Smooth muscle cell (in vitro differentiated cells): ENCODE measurements around the gene TANC1. TPM values are rescaled to one million over a fixed set of nuclear protein-coding genes. Genes with fewer than 3 reads are reported as not detected.

Experiments
- DNase-seq: peaks from one replicate; lab custom pipeline; 2025; ENCODE audit not compliant: unreplicated experiment; lab: John Stamatoyannopoulos, UW
- H2AFZ ChIP-seq: fragments of 200-600 bp; sonication (generic); 2 replicates; pipeline ENCODE4 v1.6.0; 2016; ENCODE audit warnings: antibody characterized with exemption, low read depth, mild to moderate bottlenecking
- H3F3A ChIP-seq: fragments of 200-600 bp; sonication (generic); 2 replicates; pipeline ENCODE4 v1.6.0; 2017; ENCODE audit warnings: antibody characterized with exemption, low read depth
- H3K27ac ChIP-seq: fragments of 200-600 bp; sonication (generic); 2 replicates; pipeline ENCODE4 v1.5.1; 2016; ENCODE audit warnings: low read depth, mild to moderate bottlenecking
- H3K27me3 ChIP-seq: fragments of 200-600 bp; sonication (generic); 2 replicates; pipeline ENCODE4 v1.6.1; 2016; ENCODE audit warnings: low read depth, mild to moderate bottlenecking
- H3K36me3 ChIP-seq: fragments of 200-600 bp; sonication (generic); 2 replicates; pipeline ENCODE4 v1.5.1; 2016; ENCODE audit warnings: low read depth
- H3K4me1 ChIP-seq: fragments of 200-600 bp; sonication (generic); 2 replicates; pipeline ENCODE4 v1.5.1; 2016; ENCODE audit warnings: low read depth
- H3K4me2 ChIP-seq: fragments of 200-600 bp; sonication (generic); 2 replicates; pipeline ENCODE4 v1.6.0; 2016; ENCODE audit warnings: mild to moderate bottlenecking
- H3K4me3 ChIP-seq: fragments of 200-600 bp; sonication (generic); 2 replicates; pipeline ENCODE4 v1.5.1; 2016; ENCODE audit warnings: mild to moderate bottlenecking
- H3K79me2 ChIP-seq: fragments of 200-600 bp; sonication (generic); 2 replicates; pipeline ENCODE4 v1.6.0; 2016; ENCODE audit warnings: low read depth, mild to moderate bottlenecking
- H3K9ac ChIP-seq: fragments of 200-600 bp; sonication (generic); 2 replicates; pipeline ENCODE4 v1.6.0; 2016; ENCODE audit warnings: low read depth
- H3K9me3 ChIP-seq: fragments of 200-600 bp; sonication (generic); replicated peaks from 2 replicates; pipeline ENCODE4 v1.5.1; 2016; ENCODE audit warnings: low read depth
- H4K20me1 ChIP-seq: fragments of 200-600 bp; sonication (generic); 2 replicates; pipeline ENCODE4 v1.6.0; 2016; ENCODE audit warnings: low read depth
- WGBS: methylation state at CpG from one replicate; pipeline ENCODE4 v1.1.7; 2016; ENCODE audit warnings: low lambda C conversion rate; 5-methylcytosine and 5-hydroxymethylcytosine counted together
- polyA plus RNA-seq: library from polyadenylated mRNA; unstranded; fragments of >200 nt; fragmentation: Nextera tagmentation; extraction: Ambion mirVana; gene quantifications from 2 replicates; pipeline ENCODE4 v1.2.1, GENCODE V29; 2016
- total RNA-seq: library from RNA; depleted of rRNA; stranded (reverse); fragments of >200 nt; gene quantifications from 2 replicates; pipeline ENCODE4 v1.2.3, GENCODE V29; 2014
- TF ChIP-seq, protein P1 (sequence below): fragments of 200-600 bp; sonication (generic); IDR thresholded peaks from 2 replicates; pipeline ENCODE4 v1.5.1; 2017; ENCODE audit warnings: borderline replicate concordance, mild to moderate bottlenecking, antibody characterized with exemption; ENCODE audit not compliant: insufficient read depth, poor library complexity, severe bottlenecking

The TANC1 gene
- total and polyA plus RNA-seq, 2 experiments from 2014 or later, result 9.1 to 30.8 TPM

DNA sequence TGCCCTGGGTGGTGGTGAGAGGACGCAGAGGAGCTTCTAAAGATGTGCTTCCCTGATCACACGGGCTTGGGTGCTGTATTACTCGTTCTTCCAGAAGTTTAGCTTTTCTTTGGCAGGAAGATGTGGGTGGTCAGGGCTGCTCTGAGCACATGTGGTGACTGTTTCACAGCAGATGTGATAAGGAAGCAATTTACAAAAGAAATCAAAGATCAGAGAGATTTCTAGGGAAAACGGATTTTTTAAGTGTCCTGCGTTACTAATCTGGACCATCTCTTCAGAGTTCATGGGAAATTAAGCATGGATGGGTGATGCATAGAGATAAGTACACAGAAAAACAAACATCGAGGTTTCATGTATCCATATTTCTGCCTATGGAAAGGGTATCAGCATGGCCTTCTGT, 218.7 kb downstream of the TANC1 start:
- Histone ChIP-seq H3K4me3 (no peak overlapping the region), H3F3A (peaks cover 2% of the 10 kb centered on the region), H3K4me1 (no peaks in the 10 kb centered on the region), H3K79me2 (no peaks in the 10 kb centered on the region), H3K9ac (no peak overlapping the region), H2AFZ (no peak overlapping the region), H3K27me3 (no peaks in the 10 kb centered on the region), H3K27ac (no peak overlapping the region), H3K9me3 (no peaks in the 10 kb centered on the region), H4K20me1 (peaks cover 33% of the 10 kb centered on the region), H3K36me3 (peaks cover 8% of the 10 kb centered on the region), H3K4me2 (no peak overlapping the region)
- 44% methylated on average over 6 of the region's 6 CpGs for WGBS
- TF ChIP-seq, protein P1, sequence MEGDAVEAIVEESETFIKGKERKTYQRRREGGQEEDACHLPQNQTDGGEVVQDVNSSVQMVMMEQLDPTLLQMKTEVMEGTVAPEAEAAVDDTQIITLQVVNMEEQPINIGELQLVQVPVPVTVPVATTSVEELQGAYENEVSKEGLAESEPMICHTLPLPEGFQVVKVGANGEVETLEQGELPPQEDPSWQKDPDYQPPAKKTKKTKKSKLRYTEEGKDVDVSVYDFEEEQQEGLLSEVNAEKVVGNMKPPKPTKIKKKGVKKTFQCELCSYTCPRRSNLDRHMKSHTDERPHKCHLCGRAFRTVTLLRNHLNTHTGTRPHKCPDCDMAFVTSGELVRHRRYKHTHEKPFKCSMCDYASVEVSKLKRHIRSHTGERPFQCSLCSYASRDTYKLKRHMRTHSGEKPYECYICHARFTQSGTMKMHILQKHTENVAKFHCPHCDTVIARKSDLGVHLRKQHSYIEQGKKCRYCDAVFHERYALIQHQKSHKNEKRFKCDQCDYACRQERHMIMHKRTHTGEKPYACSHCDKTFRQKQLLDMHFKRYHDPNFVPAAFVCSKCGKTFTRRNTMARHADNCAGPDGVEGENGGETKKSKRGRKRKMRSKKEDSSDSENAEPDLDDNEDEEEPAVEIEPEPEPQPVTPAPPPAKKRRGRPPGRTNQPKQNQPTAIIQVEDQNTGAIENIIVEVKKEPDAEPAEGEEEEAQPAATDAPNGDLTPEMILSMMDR, result no peak
- DNase-seq, result no peak

DNA sequence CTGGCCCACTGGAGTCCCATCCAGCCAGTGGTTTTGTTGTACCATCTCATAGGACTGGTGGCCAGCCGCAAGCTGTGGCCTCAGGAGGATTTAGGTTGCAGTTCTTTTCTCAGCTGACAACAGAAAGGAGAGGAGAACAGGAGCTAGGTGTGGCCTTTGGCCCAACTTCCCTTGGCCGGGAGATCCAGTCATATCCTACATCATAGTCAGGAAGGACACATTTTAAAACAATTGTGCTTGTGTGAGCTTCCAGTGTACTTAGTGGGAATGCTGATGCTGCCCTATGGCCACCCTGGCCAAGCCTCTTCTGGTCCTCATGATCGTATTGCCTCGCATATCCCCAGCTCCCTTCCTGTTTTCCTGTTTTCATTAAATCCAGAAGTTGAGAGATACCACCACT, 220.0 kb downstream of the TANC1 start:
- H4K20me1 ChIP-seq, result peaks cover 24% of the 10 kb centered on the region

DNA sequence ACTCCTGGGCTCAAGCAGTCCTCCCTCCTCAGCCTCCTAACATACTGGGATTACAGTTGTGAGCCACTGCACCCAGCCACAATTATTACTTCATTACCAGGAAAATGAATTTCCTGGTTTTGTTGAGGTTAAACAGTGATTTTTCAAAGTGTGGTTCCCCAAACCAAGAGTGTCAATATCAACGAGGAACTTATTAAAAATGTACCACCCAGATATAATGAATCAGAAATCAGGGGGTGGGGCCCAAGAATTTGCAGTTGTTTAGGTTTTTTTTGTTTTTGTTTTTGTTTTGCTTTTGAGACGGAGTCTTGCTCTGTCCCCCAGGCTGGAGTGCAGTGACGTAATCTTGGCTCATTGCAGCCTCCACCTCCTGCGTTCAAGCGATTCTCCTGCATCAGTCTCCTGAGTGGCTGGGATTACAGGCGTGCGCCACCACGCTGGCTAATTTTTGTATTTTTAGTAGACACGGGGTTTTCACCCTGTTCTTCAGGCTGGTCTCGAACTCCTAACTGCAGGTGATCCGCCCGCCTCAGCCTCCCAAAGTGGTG, 224.0 kb downstream of the TANC1 start:
- Histone ChIP-seq H3K79me2 (no peaks in the 10 kb centered on the region), H3K4me3 (no peak overlapping the region), H3K9ac (no peak overlapping the region), H2AFZ (no peak overlapping the region), H3F3A (no peaks in the 10 kb centered on the region), H3K27ac (no peak overlapping the region), H3K4me1 (no peaks in the 10 kb centered on the region), H3K4me2 (no peak overlapping the region), H3K36me3 (peaks cover 7% of the 10 kb centered on the region), H3K27me3 (no peaks in the 10 kb centered on the region), H3K9me3 (no peaks in the 10 kb centered on the region), H4K20me1 (no peaks in the 10 kb centered on the region)
- WGBS, result 93% methylated on average over 12 of the region's 12 CpGs
- no peak for DNase-seq
- TF ChIP-seq, protein P1, result no peak

More for the DNA sequence above, 220.0 kb downstream of the TANC1 start:
- WGBS, result 96% methylated on average over 4 of the region's 4 CpGs
- TF ChIP-seq, protein P1, result no peak
- Histone ChIP-seq H3F3A (peaks cover 2% of the 10 kb centered on the region), H3K27ac (no peak overlapping the region), H3K4me3 (no peak overlapping the region), H3K36me3 (peaks cover 8% of the 10 kb centered on the region), H2AFZ (no peak overlapping the region), H3K27me3 (no peaks in the 10 kb centered on the region), H3K4me2 (no peak overlapping the region), H3K4me1 (no peaks in the 10 kb centered on the region), H3K9me3 (no peaks in the 10 kb centered on the region), H3K9ac (no peak overlapping the region), H3K79me2 (no peaks in the 10 kb centered on the region)
- no peak for DNase-seq

DNA sequence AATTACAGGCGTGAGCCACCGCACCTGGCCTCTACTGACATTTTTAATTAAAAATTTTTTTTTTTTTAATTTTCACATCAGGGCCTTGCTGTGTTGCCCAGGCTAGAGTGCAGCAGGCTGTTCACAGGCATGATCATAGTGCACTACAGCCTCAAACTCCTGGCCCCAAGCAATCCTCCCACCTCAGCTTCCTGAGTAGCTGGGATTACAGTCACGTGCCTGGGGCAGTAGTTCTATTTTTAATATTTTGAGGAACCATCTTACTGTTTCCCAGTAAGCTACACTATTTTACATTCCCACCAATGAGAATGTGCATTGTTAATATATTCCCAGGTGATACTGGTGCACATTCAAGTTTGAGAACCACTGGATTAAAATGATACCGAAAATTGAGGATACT, 225.4 kb downstream of the TANC1 start:
- Histone ChIP-seq H3K27ac (no peak overlapping the region), H3F3A (peaks cover 7% of the 10 kb centered on the region), H3K9ac (no peak overlapping the region), H2AFZ (no peak overlapping the region), H3K9me3 (no peaks in the 10 kb centered on the region), H3K4me2 (no peak overlapping the region), H3K79me2 (no peaks in the 10 kb centered on the region), H3K4me1 (no peaks in the 10 kb centered on the region), H3K36me3 (no peaks in the 10 kb centered on the region), H3K4me3 (no peak overlapping the region), H3K27me3 (no peaks in the 10 kb centered on the region), H4K20me1 (no peaks in the 10 kb centered on the region)
- TF ChIP-seq, protein P1, result no peak
- DNase-seq, result no peak
- WGBS, result 94% methylated on average over 4 of the region's 4 CpGs
